HL-60 (cell line): ENCODE results near the gene GPR173.

Experiments used
- POLR2AphosphoS5 ChIP-seq: IDR thresholded peaks from 2 replicates; pipeline ENCODE4 v1.6.1; 2012; ENCODE audit warnings: low read depth
- SPI1 ChIP-seq: IDR thresholded peaks from 2 replicates; pipeline ENCODE4 v1.6.1; 2012; ENCODE audit warnings: low read depth, mild to moderate bottlenecking, borderline replicate concordance

DNA sequence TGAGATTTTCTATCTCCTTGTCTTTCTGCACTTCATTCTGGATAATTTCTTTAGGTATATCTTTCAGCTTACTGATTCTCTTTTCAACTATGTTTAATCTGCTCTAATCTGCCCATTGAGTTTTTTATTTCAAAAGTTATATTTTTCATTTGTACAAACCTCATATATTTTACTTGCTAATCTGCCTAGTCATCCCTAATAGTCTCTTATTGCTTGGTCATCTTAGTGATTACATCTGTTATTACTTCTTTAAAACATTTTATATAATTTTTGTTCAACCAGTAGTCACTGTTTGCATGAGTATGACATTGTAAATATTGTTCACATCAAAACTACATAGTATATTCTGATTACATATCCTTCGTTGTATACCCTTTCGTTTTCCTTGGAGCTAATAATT, 77.8 kb downstream of the GPR173 start:
- TF ChIP-seq POLR2AphosphoS5 (no peak), SPI1 (no peak)
